Inferior parietal cortex (tissue), 1 donor: ENCODE data around the gene ASB1.
A peak's percentile ranks its signal among the peaks of the same experiment; 100 is the strongest.
"Not testable (repeated sequence)": the region's sequence is repeated elsewhere in the genome, so short reads cannot be mapped to it uniquely, and the experiment has no call there.

Experiments used
- DNase-seq: peaks from one replicate; pipeline ENCODE4 v3.0.0-alpha.2; 2016; ENCODE audit errors: extremely low spot score

ASB1 gene

DNA sequence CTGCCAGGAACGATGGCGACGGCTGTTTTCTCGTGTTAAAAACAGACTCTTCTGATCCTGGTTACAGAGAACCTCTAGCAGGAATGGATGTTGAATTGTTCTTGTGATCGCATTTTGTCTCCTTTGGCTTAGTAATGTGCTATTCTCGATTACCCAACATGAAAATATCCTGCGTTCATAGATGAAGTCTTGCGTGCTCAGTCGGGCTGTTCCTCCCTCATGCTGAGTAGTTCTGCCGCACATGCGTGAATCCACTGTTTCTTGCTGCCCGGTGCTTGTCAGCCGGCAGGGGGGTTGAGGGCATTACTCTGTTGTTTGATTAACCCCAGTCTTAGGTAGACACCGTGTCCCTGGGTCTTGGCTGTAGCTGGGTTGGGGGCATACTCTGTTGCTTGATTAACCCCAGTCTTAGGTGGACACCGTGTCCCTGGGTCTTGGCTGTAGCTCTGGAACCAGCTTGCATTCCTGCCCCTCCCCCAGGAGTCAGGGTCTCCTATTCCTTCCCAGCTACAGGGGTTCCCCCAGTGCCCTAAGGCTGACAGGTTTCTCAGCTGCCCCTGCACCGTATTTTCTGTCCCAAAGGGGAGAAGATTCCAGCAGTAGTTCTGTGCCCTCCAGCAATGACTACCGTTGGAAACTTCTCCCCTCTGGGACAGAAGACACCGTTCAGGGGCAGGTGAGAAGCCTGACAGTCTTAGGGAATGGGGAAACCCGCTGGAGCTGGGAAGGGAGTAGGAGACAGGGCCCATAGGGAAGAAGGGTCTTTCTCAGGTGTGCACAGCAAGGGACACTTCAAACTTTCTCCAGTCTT, 22.1 kb upstream of the ASB1 start:
- DNase-seq: no peak

DNA sequence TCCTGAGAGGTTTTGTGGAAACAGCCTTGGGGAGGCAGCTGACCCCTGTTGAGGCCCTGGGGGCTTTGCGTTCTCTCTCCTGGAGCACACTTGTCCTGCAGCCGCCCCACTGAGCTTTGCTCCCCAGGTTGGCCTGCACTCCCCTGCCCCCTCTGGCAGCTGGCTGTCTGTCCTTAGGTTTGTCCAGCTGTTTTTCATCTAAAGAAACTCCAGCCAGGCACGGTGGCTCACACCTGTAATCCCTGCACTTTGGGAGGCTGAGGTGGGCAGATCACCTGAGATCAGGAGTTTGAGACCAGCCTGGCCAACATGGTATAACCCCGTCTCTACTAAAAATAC, 21.5 kb upstream of the ASB1 start:
- DNase-seq: not testable (repeated sequence)

DNA sequence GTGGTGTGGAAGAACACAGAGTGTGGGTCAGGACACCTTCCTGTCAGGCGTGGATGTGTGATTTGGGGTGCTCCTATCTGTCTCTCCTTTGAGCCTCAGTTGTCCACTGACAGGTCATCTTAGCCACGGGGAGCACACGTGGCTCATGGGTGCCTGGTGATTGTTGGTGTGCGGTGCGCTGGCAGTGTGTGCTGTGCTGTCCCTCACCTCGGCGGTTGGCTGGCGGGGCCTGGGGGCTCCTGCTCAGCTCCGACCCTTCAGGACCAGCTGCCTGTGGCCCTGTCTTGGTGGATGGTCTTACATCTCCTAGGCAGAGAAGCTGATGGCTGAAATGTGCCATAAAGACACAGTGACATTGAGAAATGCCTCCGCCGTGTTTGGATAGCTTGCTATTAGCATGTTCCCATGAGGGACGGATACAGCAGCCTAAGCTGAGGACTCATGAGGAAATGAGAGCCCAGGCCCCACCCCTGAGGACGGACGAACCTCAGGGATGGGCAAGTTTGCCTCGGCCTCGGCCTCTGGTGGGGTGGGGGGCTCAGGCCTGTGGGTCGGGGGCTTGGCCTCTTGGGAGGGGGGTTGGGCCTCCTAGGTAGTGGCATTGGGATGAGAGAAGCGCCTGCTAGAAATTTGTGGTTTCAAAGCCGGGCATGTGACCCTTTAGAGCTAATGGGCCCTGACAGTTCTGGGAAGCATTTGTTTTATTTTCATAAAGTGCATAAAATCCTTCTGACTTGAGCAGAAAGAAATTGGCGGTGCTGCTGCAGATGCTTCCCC, 20.3 kb upstream of the ASB1 start:
- no peak for DNase-seq

DNA sequence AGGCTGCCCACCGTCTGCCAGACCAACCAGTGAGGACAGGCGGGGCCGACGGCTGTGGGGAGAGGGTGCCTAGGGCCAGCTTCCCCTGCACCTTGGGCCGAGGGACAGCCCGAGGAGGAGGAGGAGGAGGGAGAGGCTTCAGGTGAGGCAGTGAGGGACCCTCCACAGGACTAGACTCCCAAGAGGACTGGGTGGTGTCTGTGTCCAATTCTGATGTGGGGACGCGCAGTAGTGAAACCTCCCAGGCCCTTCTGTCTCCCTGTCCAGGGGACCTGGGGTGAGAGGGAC, 19.8 kb upstream of the ASB1 start:
- DNase-seq: no peak

DNA sequence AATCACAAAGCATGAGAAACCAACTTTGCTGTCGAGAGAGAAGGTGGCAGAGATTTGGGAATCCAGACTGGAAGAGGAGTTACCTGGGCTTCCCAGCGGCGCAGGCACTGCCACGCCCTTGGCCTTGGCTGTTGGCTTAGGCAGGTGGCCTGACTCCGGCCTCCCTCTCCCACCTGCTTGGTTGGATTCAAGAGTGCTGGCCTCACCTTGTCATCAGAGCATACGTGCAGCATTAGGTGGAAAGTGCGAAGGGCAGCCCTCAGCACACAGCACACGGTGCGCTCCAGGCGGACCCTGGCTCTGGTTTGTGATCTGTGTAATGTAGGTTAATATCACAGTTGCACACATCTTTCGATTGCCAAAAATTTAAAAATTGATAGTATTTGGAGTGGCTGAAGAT, 19.2 kb upstream of the ASB1 start:
- DNase-seq: no peak

GRCh38 chr2:238408615-238409340, 17.9 kb upstream of the ASB1 start:
- DNase-seq: no peak

GRCh38 chr2:238409341-238410199, 17.2 kb upstream of the ASB1 start:
- no peak for DNase-seq

- no peak for DNase-seq
Observed at GRCh38 chr2:238412067-238412767, 14.5 kb upstream of the ASB1 start.

- DNase-seq: no peak
Observed at GRCh38 chr2:238413368-238413767, 13.4 kb upstream of the ASB1 start.

DNA sequence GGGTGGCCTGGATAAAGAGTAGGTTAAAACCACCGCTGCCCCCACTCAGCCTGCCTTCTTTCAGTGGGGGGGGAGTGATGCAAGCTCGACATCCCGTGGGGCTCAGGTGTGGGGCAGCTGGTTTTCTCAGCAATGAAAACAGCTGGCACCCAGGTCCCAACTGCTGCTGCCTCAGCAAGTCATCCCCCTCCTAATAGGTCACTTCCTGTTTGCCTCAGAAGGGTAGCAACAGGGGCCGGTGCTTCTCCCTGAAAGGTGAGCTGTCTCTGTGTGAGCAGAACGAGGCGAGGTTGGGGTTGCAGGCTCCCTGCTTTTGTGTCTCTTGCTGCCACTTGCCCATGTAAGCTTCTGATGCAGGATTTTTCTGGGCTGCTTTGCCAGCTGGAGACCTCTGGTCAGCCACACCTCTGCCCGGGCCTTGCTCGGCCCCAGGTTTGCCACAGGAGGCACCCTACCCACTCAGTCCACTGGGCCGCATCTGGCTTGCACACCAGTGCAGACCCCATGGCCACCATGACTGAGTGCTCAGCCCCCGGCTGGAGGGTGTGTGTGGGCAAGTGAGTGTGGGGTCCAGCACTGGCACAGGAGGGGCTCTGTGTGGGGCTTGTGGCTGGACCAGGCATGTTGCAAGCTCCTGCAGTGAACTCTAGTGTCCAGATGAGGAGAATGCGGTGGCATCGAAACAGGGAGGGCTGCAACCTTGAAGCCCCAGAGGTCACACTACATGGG, 11.5 kb upstream of the ASB1 start:
- DNase-seq: no peak

GRCh38 chr2:238415893-238416292, 10.8 kb upstream of the ASB1 start:
- no peak for DNase-seq

GRCh38 chr2:238418196-238418998, 8.3 kb upstream of the ASB1 start:
- no peak for DNase-seq

- DNase-seq: no peak
Observed at GRCh38 chr2:238418999-238419546, 7.7 kb upstream of the ASB1 start.

GRCh38 chr2:238420442-238420841, 6.3 kb upstream of the ASB1 start:
- no peak for DNase-seq

- DNase-seq: peak; percentile 10
Observed at GRCh38 chr2:238420878-238421694, 5.6 kb upstream of the ASB1 start.

DNA sequence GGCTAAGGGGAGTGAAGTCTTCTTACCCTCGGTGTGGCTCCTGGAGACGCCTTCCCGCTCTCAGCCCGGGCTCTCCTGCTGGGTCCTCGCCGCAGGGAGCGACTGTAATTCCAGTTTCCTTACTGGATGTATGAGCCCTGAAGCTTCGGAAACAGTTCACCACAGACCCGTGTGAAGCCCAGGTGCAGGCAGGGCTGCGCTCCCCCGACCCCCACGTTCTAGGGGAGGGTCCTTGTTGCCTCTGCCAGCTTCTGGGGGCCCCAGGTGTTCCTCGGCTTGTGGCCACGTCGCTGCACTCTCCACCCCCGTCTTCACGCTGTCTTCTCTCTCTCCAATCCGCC, 5.1 kb upstream of the ASB1 start:
- DNase-seq: no peak

- no peak for DNase-seq
Observed at GRCh38 chr2:238422285-238422684, 4.4 kb upstream of the ASB1 start.

GRCh38 chr2:238422940-238423339, 3.8 kb upstream of the ASB1 start:
- DNase-seq: no peak
